ENCODE measurements around the gene CZIB. TPM values are rescaled to one million over a fixed set of nuclear protein-coding genes. Genes with fewer than 3 reads are reported as not detected.
"Not testable (repeated sequence)": the region's sequence is repeated elsewhere in the genome, so short reads cannot be mapped to it uniquely, and the experiment has no call there.

The CZIB gene
- total RNA-seq, 1 experiment from 2014 or later: 36.0 TPM

DNA sequence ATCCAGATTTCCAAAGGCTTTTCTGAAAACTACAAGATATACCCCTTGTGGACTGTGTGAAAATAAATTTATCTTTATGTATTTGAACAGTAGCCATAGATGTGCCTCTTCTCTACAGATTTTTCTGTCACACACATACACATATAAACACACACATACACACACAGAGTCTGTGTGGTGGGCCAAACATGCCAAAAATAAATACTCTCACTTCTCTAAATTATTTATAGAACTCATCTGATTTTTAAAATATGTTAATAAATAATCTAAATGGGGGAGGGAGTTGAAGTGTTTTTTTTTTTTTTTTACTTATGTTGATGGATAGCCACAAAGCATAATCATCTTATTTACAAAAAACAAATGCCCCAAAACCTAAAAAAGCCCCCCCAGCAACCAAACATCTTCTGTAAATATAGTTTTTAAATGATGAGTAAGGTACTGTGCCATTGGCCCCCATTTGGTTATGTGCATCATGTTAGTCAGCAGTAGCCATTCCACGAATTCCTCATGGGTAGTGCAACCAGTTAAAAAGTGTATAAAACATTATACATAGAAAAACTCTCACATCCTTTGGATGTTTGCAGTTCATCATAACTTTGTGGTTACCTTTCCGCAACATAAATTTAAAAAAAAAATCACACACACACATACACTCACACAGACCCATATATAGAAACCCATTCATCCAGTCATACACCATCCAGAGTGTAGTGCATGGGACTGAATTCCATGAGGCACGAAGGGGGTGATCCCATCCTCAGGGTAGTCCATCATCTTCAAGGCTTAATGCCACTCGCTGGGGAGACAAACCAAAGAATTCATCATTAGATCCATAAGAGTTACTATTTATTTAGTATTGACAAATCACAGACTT lies 26.1 kb upstream of the CZIB start:
- in situ Hi-C loops (cut with HindIII; ENCODE audit: low pct_unique_long_range_greater_than_20kb, low sequenced_read_pairs): no loop called here
- no peak for DNase-seq (ENCODE audit: low read depth, low spot score)

GRCh38 chr1:53244141-53244540 lies 23.7 kb upstream of the CZIB start:
- in situ Hi-C loops (cut with HindIII; ENCODE audit: low pct_unique_long_range_greater_than_20kb, low sequenced_read_pairs): no loop called here
- no peak for DNase-seq (ENCODE audit: low read depth, low spot score)

GRCh38 chr1:53242381-53242780 lies 21.9 kb upstream of the CZIB start:
- in situ Hi-C loops (cut with HindIII; ENCODE audit: low pct_unique_long_range_greater_than_20kb, low sequenced_read_pairs): no loop called here
- DNase-seq (ENCODE audit: low read depth, low spot score): no peak

GRCh38 chr1:53241828-53242227 lies 21.4 kb upstream of the CZIB start:
- DNase-seq (ENCODE audit: low read depth, low spot score): no peak
- in situ Hi-C loops (cut with HindIII; ENCODE audit: low pct_unique_long_range_greater_than_20kb, low sequenced_read_pairs): no loop called here

GRCh38 chr1:53238197-53239155 lies 18.0 kb upstream of the CZIB start, which contains the start of gene MAGOH:
TSS of gene MAGOH (minus strand) at chr1:53238518. CDS start at chr1:53238448, 70 bp downstream.
- DNase-seq (ENCODE audit: low read depth, low spot score): peak; percentile 93
- in situ Hi-C loops (cut with HindIII; ENCODE audit: low pct_unique_long_range_greater_than_20kb, low sequenced_read_pairs): no loop called here

GRCh38 chr1:53237638-53238037 lies 17.2 kb upstream of the CZIB start:
- in situ Hi-C loops (cut with HindIII; ENCODE audit: low pct_unique_long_range_greater_than_20kb, low sequenced_read_pairs): no loop called here

GRCh38 chr1:53220962-53221286 lies 490 bp upstream of the CZIB start:
- in situ Hi-C loops (cut with HindIII; ENCODE audit: low pct_unique_long_range_greater_than_20kb, low sequenced_read_pairs): no loop called here
- DNase-seq (ENCODE audit: low read depth, low spot score): no peak

More at GRCh38 chr1:53237638-53238037, 17.2 kb upstream of the CZIB start:
- no peak for DNase-seq (ENCODE audit: low read depth, low spot score)

GRCh38 chr1:53219711-53220110 lies 723 bp downstream of the CZIB start:
- in situ Hi-C loops (cut with HindIII; ENCODE audit: low pct_unique_long_range_greater_than_20kb, low sequenced_read_pairs): no loop called here
- no peak for DNase-seq (ENCODE audit: low read depth, low spot score)

DNA sequence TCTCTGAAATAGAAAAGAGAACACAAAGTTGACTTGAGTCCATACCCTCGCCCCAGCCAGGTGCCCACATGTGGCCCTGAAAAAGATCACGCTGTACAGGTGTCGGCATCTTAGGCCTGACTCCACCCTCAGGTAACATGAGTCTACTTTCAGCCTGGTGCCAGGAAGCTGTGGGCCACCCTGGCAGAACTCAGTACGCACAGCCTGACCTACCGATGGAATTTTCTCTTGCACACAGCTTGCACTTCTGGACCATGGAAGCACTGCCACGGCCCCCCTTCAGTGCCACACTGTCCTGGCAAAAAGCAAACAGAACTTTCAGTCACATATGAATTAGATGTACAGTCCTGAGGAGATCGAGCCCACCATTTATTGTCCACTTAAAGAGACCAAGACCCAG lies 2.2 kb downstream of the CZIB start:
- in situ Hi-C loops (cut with HindIII; ENCODE audit: low pct_unique_long_range_greater_than_20kb, low sequenced_read_pairs): no loop called here
- DNase-seq (ENCODE audit: low read depth, low spot score): no peak

GRCh38 chr1:53214376-53214940 lies 6.0 kb downstream of the CZIB start:
- peak; percentile 51 for DNase-seq (ENCODE audit: low read depth, low spot score)
- in situ Hi-C loops (cut with HindIII; ENCODE audit: low pct_unique_long_range_greater_than_20kb, low sequenced_read_pairs): no loop called here

DNA sequence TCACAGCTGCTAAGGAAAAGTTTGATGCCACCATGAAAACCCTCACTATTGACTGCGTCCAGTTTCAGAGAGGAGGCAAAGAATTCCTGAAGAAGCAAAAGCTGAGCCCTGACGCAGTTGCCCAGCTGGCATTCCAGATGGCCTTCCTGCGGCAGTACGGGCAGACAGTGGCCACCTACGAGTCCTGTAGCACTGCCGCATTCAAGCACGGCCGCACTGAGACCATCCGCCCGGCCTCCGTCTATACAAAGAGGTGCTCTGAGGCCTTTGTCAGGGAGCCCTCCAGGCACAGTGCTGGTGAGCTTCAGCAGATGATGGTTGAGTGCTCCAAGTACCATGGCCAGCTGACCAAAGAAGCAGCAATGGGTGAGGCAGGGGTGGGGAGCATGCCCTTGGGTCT lies 9.5 kb downstream of the CZIB start:
- DNase-seq (ENCODE audit: low read depth, low spot score): no peak
- in situ Hi-C loops (cut with HindIII; ENCODE audit: low pct_unique_long_range_greater_than_20kb, low sequenced_read_pairs): no loop called here

GRCh38 chr1:53210352-53210751 lies 10.1 kb downstream of the CZIB start:
- in situ Hi-C loops (cut with HindIII; ENCODE audit: low pct_unique_long_range_greater_than_20kb, low sequenced_read_pairs): no loop called here
- no peak for DNase-seq (ENCODE audit: low read depth, low spot score)

DNA sequence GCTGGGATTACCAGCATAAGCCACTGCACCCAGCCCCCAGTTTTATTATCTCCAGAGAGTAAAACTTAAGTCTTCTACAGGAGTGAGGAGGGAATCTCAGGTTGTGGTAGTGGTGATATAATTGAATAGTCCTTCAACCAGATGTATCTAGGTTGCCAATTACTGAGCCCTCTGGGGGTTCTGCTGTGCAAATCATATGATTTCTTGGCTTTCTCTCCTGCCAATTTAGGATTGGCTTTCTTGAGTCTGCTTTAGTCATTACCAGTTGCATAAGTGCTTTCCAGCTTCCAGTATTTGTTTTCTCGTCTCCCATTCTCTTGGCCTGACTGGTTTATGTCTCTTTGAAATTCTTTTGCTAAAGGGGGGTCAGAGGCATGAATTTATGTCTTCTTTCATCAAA lies 12.7 kb downstream of the CZIB start:
- no peak for DNase-seq (ENCODE audit: low read depth, low spot score)
- in situ Hi-C loops (cut with HindIII; ENCODE audit: low pct_unique_long_range_greater_than_20kb, low sequenced_read_pairs): no loop called here

DNA sequence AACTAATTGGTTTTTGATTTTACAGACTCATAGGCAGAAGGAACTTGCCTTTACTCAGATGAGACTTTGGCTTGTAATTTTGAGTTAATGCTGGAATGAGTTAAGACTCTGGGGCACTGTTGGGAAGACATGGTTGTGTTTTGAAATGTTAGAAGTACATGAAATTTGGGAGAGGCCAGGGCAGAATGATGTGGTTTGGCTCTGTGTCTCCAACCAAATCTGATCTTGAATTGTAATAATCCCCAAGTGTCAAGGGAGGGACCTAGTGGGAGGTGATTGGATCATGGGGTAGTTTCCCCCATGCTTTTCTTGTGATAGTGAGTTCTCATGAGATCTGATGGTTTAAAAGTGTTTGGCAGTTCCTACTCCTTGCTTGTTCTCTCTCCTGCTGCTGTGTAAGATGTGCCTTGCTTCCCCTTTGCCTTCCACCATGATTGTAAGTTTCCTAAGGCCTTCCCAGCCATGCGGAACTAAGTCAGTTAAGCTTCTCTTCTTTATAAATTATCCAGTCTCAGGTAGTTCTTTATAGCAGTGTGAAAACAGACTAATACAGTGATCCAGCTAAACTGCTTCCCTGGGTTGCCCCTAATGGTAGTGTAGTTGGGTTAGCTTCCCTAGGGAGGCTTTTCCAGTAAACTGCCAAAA lies 13.6 kb downstream of the CZIB start:
- in situ Hi-C loops (cut with HindIII; ENCODE audit: low pct_unique_long_range_greater_than_20kb, low sequenced_read_pairs): no loop called here
- DNase-seq (ENCODE audit: low read depth, low spot score): no peak

- DNase-seq (ENCODE audit: low read depth, low spot score); in situ Hi-C loops (cut with HindIII; ENCODE audit: low pct_unique_long_range_greater_than_20kb, low sequenced_read_pairs): not testable (repeated sequence)
Measured at GRCh38 chr1:53206083-53206685, 14.2 kb downstream of the CZIB start.

- DNase-seq (ENCODE audit: low read depth, low spot score); in situ Hi-C loops (cut with HindIII; ENCODE audit: low pct_unique_long_range_greater_than_20kb, low sequenced_read_pairs): not testable (repeated sequence)
Measured at GRCh38 chr1:53205496-53205895, 14.9 kb downstream of the CZIB start.

DNA sequence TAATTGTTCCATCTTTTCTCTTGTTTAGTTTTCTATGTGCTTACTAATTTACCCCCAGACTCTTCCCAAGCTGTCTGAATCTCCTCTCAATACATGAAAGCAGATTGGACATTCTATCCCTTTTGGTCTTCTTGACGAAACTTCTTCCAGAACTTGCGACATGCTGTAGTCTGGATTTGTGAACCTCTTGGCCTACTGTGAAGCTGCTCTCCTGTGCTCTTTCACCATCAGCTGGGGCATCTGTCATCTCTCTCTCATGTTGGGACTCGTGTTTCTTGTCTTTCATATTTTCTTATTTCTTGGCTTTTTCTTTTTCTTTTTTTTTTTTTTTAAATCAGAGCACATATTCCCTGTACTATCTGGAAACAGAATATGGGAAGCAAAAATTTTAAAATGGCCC lies 17.0 kb downstream of the CZIB start:
- no peak for DNase-seq (ENCODE audit: low read depth, low spot score)
- in situ Hi-C loops (cut with HindIII; ENCODE audit: low pct_unique_long_range_greater_than_20kb, low sequenced_read_pairs): no loop called here

All from SK-MEL-5 (cell line).